GM18873 (cell line): ENCODE measurements around the gene SLC15A1.

ENCODE experiments used
- ATAC-seq: cut with Tn5 transposase; IDR thresholded peaks from one replicate; pipeline ENCODE4 v1.9.1; 2021; ENCODE audit warnings: mild to moderate bottlenecking, moderate library complexity, moderate number of reproducible peaks; ENCODE audit not compliant: unreplicated experiment, low FRiP score

Gene SLC15A1

GRCh38 chr13:98782654-98783053 lies 30.2 kb upstream of the SLC15A1 start:
- no peak for ATAC-seq

- ATAC-seq: no peak
Observed at GRCh38 chr13:98781905-98782304, 29.4 kb upstream of the SLC15A1 start.

- no peak for ATAC-seq
Observed at GRCh38 chr13:98781470-98781869, 29.0 kb upstream of the SLC15A1 start.

- no peak for ATAC-seq
Observed at GRCh38 chr13:98781045-98781444, 28.6 kb upstream of the SLC15A1 start.

- ATAC-seq: no peak
Observed at GRCh38 chr13:98780451-98780850, 28.0 kb upstream of the SLC15A1 start.

GRCh38 chr13:98779695-98780094 lies 27.2 kb upstream of the SLC15A1 start:
- no peak for ATAC-seq

- no peak for ATAC-seq
Observed at GRCh38 chr13:98778749-98779148, 26.3 kb upstream of the SLC15A1 start.

GRCh38 chr13:98776644-98777043 lies 24.2 kb upstream of the SLC15A1 start:
- ATAC-seq: no peak

- no peak for ATAC-seq
Observed at GRCh38 chr13:98775844-98776598, 23.5 kb upstream of the SLC15A1 start.

GRCh38 chr13:98775386-98775785 lies 22.9 kb upstream of the SLC15A1 start:
- no peak for ATAC-seq

GRCh38 chr13:98774776-98775175 lies 22.3 kb upstream of the SLC15A1 start:
- ATAC-seq: no peak

GRCh38 chr13:98773921-98774320 lies 21.4 kb upstream of the SLC15A1 start:
- ATAC-seq: no peak

- no peak for ATAC-seq
Observed at GRCh38 chr13:98772794-98773452, 20.5 kb upstream of the SLC15A1 start.

- ATAC-seq: no peak
Observed at GRCh38 chr13:98771838-98772611, 19.6 kb upstream of the SLC15A1 start.

GRCh38 chr13:98769736-98770135 lies 17.3 kb upstream of the SLC15A1 start:
- ATAC-seq: no peak

- ATAC-seq: no peak
Observed at GRCh38 chr13:98768522-98768921, 16.1 kb upstream of the SLC15A1 start.

GRCh38 chr13:98766697-98767096 lies 14.2 kb upstream of the SLC15A1 start:
- no peak for ATAC-seq

- no peak for ATAC-seq
Observed at GRCh38 chr13:98765996-98766519, 13.6 kb upstream of the SLC15A1 start.

GRCh38 chr13:98761986-98762616 lies 9.6 kb upstream of the SLC15A1 start:
- peak; percentile 18 for ATAC-seq

GRCh38 chr13:98761126-98761985 lies 8.9 kb upstream of the SLC15A1 start:
- ATAC-seq: peak; percentile 76
